H1 (cell line): ENCODE measurements around the gene PCDHB8. TPM values are rescaled to one million over a fixed set of nuclear protein-coding genes. Genes with fewer than 3 reads are reported as not detected.
"Not testable (repeated sequence)": the region's sequence is repeated elsewhere in the genome, so short reads cannot be mapped to it uniquely, and the experiment has no call there.

Experiments used
- CTCF ChIA-PET: fragments of 300-600 bp; sonication (Branson Sonifier 250); formaldehyde crosslinking; loops from one replicate; lab custom pipeline; 2021; ENCODE audit not compliant: partially characterized antibody; lab: Charles Lee
- POLR2A ChIA-PET: fragments of 300-600 bp; sonication (Branson Sonifier 250); formaldehyde crosslinking; loops from one replicate; lab custom pipeline; 2021; ENCODE audit warnings: inconsistent platforms; ENCODE audit not compliant: partially characterized antibody; lab: Charles Lee
- DNase-seq, 2 experiments: peaks; one replicate each; pipeline versions ENCODE4 v3.0.0 to v3.0.0-alpha.2; 2010 to 2022; ENCODE audit warnings: low spot score in 2 of 2, low read depth in 1 of 2, mixed read lengths in 1 of 2
- FAIRE-seq: peaks from 2 replicates; lab custom pipeline; 2011; peaks lifted over from hg19 to GRCh38; lab: Jason Lieb, UNC
- H2AFZ ChIP-seq: 2 replicates; pipeline ENCODE4 v1.8.1; 2012; ENCODE audit warnings: low read length, inconsistent platforms
- H2AK5ac ChIP-seq: 2 replicates; pipeline ENCODE4 v1.6.1; 2013; ENCODE audit warnings: low read depth, low read length
- H2BK120ac ChIP-seq: replicated peaks from 2 replicates; pipeline ENCODE3; 2013; ENCODE audit warnings: low read depth, low read length, inconsistent platforms
- H2BK12ac ChIP-seq: 2 replicates; pipeline ENCODE4 v1.6.1; 2013; ENCODE audit warnings: low read depth, low read length
- H2BK15ac ChIP-seq: 2 replicates; pipeline ENCODE4 v1.6.1; 2013; ENCODE audit warnings: low read length
- H2BK20ac ChIP-seq: 2 replicates; pipeline ENCODE4 v1.6.1; 2013; ENCODE audit warnings: low read length
- H2BK5ac ChIP-seq: 2 replicates; pipeline ENCODE4 v1.6.1; 2013; ENCODE audit warnings: low read depth, low read length
- H3K14ac ChIP-seq: 2 replicates; pipeline ENCODE4 v1.6.1; 2013; ENCODE audit warnings: inconsistent platforms; ENCODE audit not compliant: insufficient read length
- H3K18ac ChIP-seq: 2 replicates; pipeline ENCODE4 v1.6.1; 2013; ENCODE audit warnings: low read length; ENCODE audit errors: extremely low read depth
- H3K23ac ChIP-seq: 2 replicates; pipeline ENCODE4 v1.6.1; 2013; ENCODE audit warnings: inconsistent platforms; ENCODE audit not compliant: insufficient read length
- H3K23me2 ChIP-seq: 2 replicates; pipeline ENCODE4 v1.6.1; 2013; ENCODE audit warnings: low read depth, low read length
- H3K27ac ChIP-seq: 2 replicates; pipeline ENCODE4 v1.6.1; 2011; ENCODE audit warnings: low read depth, low read length, inconsistent platforms
- H3K27me3 ChIP-seq, 4 experiments: replicated peaks in 1 of 4; 1 replicate in 1 of 4; 2 replicates in 3 of 4; pipeline versions ENCODE4 v1.6.1 to v1.8.1; 2011 to 2013; ENCODE audit warnings: low read length in 3 of 4, mild to moderate bottlenecking in 3 of 4, inconsistent platforms in 2 of 4, mixed read lengths in 2 of 4, moderate library complexity in 1 of 4; ENCODE audit not compliant: control insufficient read depth in 3 of 4, insufficient read depth in 3 of 4; ENCODE audit errors: extremely low read depth in 1 of 4
- H3K36me3 ChIP-seq, 4 experiments: 2 replicates each; pipeline versions ENCODE4 v1.6.1 to v1.8.1; 2011 to 2013; ENCODE audit warnings: mild to moderate bottlenecking in 4 of 4, low read length in 3 of 4, moderate library complexity in 2 of 4, control low read depth in 1 of 4, inconsistent platforms in 1 of 4; ENCODE audit not compliant: insufficient read depth in 4 of 4, control insufficient read depth in 2 of 4
- H3K4ac ChIP-seq: replicated peaks from 2 replicates; pipeline ENCODE3; 2013; ENCODE audit warnings: low read length, low read depth, mixed read lengths, inconsistent platforms; ENCODE audit not compliant: insufficient read length
- H3K4me1 ChIP-seq, 4 experiments: replicated peaks in 1 of 4; 1 replicate in 1 of 4; 2 replicates in 3 of 4; pipeline versions ENCODE4 v1.6.1 to v1.8.1; 2011 to 2013; ENCODE audit warnings: low read length in 3 of 4, inconsistent platforms in 2 of 4, mixed read lengths in 1 of 4; ENCODE audit not compliant: insufficient read depth in 4 of 4, control insufficient read depth in 3 of 4
- H3K4me2 ChIP-seq, 2 experiments: 2 replicates each; pipeline versions ENCODE4 v1.6.1 to v1.8.1; 2011 to 2013; ENCODE audit warnings: low read depth in 2 of 2, low read length in 2 of 2, control low read depth in 1 of 2, inconsistent platforms in 1 of 2, mild to moderate bottlenecking in 1 of 2; ENCODE audit not compliant: insufficient read depth in 1 of 2
- H3K4me3 ChIP-seq, 4 experiments: fragments of 200-600, 300-600 bp in 1 of 4; sonication (generic), shearing (Covaris generic), sonication (Bioruptor Twin) in 1 of 4; 2 replicates each; pipeline versions ENCODE4 v1.5.1 to v1.8.1; 2011 to 2016; ENCODE audit warnings: low read length in 4 of 4, low read depth in 3 of 4, control low read depth in 2 of 4, inconsistent platforms in 2 of 4, mild to moderate bottlenecking in 2 of 4, mixed read lengths in 1 of 4, moderate library complexity in 1 of 4; ENCODE audit not compliant: insufficient read depth in 2 of 4; ENCODE audit errors: extremely low read depth in 1 of 4
- H3K56ac ChIP-seq: replicated peaks from 2 replicates; pipeline ENCODE3; 2013; ENCODE audit warnings: low read depth, mild to moderate bottlenecking, mixed read lengths, low read length, inconsistent platforms; ENCODE audit not compliant: insufficient read length
- H3K79me1 ChIP-seq: 2 replicates; pipeline ENCODE4 v1.6.1; 2013; ENCODE audit warnings: low read depth, low read length, control low read depth
- H3K79me2 ChIP-seq, 2 experiments: 2 replicates each; pipeline versions ENCODE4 v1.6.1 to v1.8.1; 2012 to 2013; ENCODE audit warnings: low read length in 2 of 2, mild to moderate bottlenecking in 2 of 2, inconsistent platforms in 1 of 2; ENCODE audit not compliant: insufficient read depth in 2 of 2, control insufficient read depth in 1 of 2
- H3K9ac ChIP-seq, 4 experiments: replicated peaks in 1 of 4; 1 replicate in 1 of 4; 2 replicates in 3 of 4; pipeline versions ENCODE4 v1.6.1 to v1.8.1; 2011 to 2013; ENCODE audit warnings: low read depth in 3 of 4, low read length in 3 of 4, control low read depth in 2 of 4, mild to moderate bottlenecking in 2 of 4, moderate library complexity in 2 of 4, inconsistent platforms in 1 of 4; ENCODE audit errors: extremely low read depth in 1 of 4
- H3K9me3 ChIP-seq, 2 experiments: 2 replicates each; pipeline versions ENCODE4 v1.6.1 to v1.8.1; 2012 to 2013; ENCODE audit warnings: mild to moderate bottlenecking in 2 of 2, moderate library complexity in 2 of 2, control low read depth in 1 of 2, inconsistent platforms in 1 of 2, low read depth in 1 of 2, low read length in 1 of 2, mixed read lengths in 1 of 2; ENCODE audit not compliant: insufficient read depth in 2 of 2
- H4K20me1 ChIP-seq, 2 experiments: replicated peaks in 1 of 2; 2 replicates each; pipeline versions ENCODE3 to v1.8.1; 2011 to 2013; ENCODE audit warnings: inconsistent platforms in 2 of 2, low read length in 2 of 2, mild to moderate bottlenecking in 1 of 2; ENCODE audit not compliant: insufficient read depth in 2 of 2, control insufficient read depth in 1 of 2
- H4K5ac ChIP-seq: 2 replicates; pipeline ENCODE4 v1.6.1; 2013; ENCODE audit warnings: low read length, low read depth, mixed read lengths, inconsistent platforms; ENCODE audit not compliant: insufficient read length
- H4K8ac ChIP-seq: 2 replicates; pipeline ENCODE4 v1.8.0; 2013; ENCODE audit warnings: mild to moderate bottlenecking, moderate library complexity, low read length, inconsistent platforms; ENCODE audit not compliant: insufficient read depth; ENCODE audit errors: extremely low read depth
- H4K91ac ChIP-seq: replicated peaks from 2 replicates; pipeline ENCODE3; 2013; ENCODE audit warnings: low read length, mixed read lengths, inconsistent platforms; ENCODE audit not compliant: insufficient read length
- POLR2A ChIP-seq, 2 experiments: IDR thresholded peaks; 1 replicate in 1 of 2; 2 replicates in 1 of 2; pipeline ENCODE4 v1.6.1; 2011; ENCODE audit warnings: low read depth in 2 of 2, low read length in 2 of 2, mild to moderate bottlenecking in 2 of 2; ENCODE audit errors: control extremely low read depth in 1 of 2
- POU5F1 ChIP-seq: IDR thresholded peaks from 2 replicates; pipeline ENCODE4 v1.6.1; 2011; ENCODE audit warnings: low read depth, mild to moderate bottlenecking, low read length, moderate library complexity
- SIN3A ChIP-seq, 2 experiments: IDR thresholded peaks in 1 of 2; conservative IDR thresholded peaks in 1 of 2; 2 replicates each; pipeline ENCODE4 v1.6.1; 2011 to 2012; ENCODE audit warnings: low read length in 2 of 2, improper control_type of control experiment in 1 of 2, low read depth in 1 of 2, mild to moderate bottlenecking in 1 of 2
- SP4 ChIP-seq: IDR thresholded peaks from 2 replicates; pipeline ENCODE4 v1.6.1; 2012; ENCODE audit warnings: low read length, inconsistent platforms
- SUZ12 ChIP-seq: fragments of 200-600 bp; sonication (generic); IDR thresholded peaks from 2 replicates; pipeline ENCODE4 v1.6.1; 2012; ENCODE audit warnings: mild to moderate bottlenecking, inconsistent platforms, low read length, moderate library complexity, mixed read lengths
- WGBS, 2 experiments: shearing (Covaris generic) in 1 of 2; methylation state at CpG; one replicate each; pipeline versions ENCODE4 v1.1.6 to v1.1.7; 2013 to 2015; ENCODE audit warnings: low lambda C conversion rate in 2 of 2, mixed read lengths in 2 of 2, inconsistent platforms in 1 of 2, low coverage in 1 of 2, missing lambda C conversion rate in 1 of 2; ENCODE audit not compliant: insufficient replicate concordance in 2 of 2, insufficient coverage in 1 of 2, insufficient read length in 1 of 2; ENCODE audit errors: extremely low coverage in 1 of 2, missing lambda C conversion rate in 1 of 2; 5-methylcytosine and 5-hydroxymethylcytosine counted together
- polyA plus RNA-seq, 7 experiments: library from polyadenylated mRNA; depleted of rRNA in 3 of 7; stranded (reverse) in 5 of 7; unstranded in 2 of 7; fragments of >200 nt in 5 of 7; fragments of 200-250 nt in 2 of 7; gene quantifications; 1 replicate in 5 of 7; 2 replicates in 1 of 7; 4 replicates in 1 of 7; pipeline versions ENCODE4 v1.2.1 to v1.2.3, GENCODE V29; 2011 to 2013; ENCODE audit warnings: missing spikeins in 2 of 7, mixed read lengths in 2 of 7
- total RNA-seq: library from RNA; stranded (reverse); fragmentation: NEBNext Ultra II Directional; extraction: Animal tissue kit (Norgen Biotek cat#: 25700); gene quantifications from 2 replicates; pipeline ENCODE4 v1.2.1, GENCODE V29; 2021
- TF ChIP-seq, protein P1 (sequence below): IDR thresholded peaks from 2 replicates; pipeline ENCODE4 v1.6.1; 2012; ENCODE audit warnings: inconsistent platforms

Gene PCDHB8
- total and polyA plus RNA-seq, 2 of the 8 experiments (the other 6 are each of a cell fraction or from before 2014, with no cell fraction given): 0.24 to 1.1 TPM

DNA sequence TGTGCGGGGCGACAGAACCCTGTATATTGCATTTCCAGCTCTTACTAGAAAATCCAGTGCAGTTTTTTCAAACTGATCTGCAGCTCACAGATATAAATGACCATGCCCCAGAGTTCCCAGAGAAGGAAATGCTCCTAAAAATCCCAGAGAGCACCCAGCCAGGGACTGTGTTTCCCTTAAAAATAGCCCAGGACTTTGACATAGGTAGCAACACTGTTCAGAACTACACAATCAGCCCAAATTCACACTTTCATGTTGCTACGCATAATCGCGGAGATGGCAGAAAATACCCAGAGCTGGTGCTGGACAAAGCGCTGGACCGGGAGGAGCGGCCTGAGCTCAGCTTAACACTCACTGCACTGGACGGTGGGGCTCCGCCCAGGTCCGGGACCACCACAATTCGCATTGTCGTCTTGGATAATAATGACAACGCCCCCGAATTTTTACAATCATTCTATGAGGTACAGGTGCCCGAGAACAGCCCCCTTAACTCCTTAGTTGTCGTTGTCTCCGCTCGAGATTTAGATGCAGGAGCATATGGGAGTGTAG, 41.8 kb upstream of the PCDHB8 start (continued):
- no peak for TF ChIP-seq SIN3A (conservative IDR thresholded peaks at IDR 0.05 in 1 of 2, IDR thresholded peaks at IDR 0.05 in 1 of 2; ENCODE audit: low read depth in 1 of 2, low read length in 2 of 2)
- no peak for TF ChIP-seq POU5F1
- no peak for TF ChIP-seq SP4
- no peak for TF ChIP-seq POLR2A (IDR thresholded peaks at IDR 0.05; ENCODE audit: control extremely low read depth in 1 of 2, low read depth in 2 of 2, low read length in 2 of 2)
- TF ChIP-seq, protein P1, sequence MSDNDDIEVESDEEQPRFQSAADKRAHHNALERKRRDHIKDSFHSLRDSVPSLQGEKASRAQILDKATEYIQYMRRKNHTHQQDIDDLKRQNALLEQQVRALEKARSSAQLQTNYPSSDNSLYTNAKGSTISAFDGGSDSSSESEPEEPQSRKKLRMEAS: no peak
- TF ChIP-seq SUZ12: no peak
- TF ChIP-seq, all 59 proteins: peak for 0

DNA sequence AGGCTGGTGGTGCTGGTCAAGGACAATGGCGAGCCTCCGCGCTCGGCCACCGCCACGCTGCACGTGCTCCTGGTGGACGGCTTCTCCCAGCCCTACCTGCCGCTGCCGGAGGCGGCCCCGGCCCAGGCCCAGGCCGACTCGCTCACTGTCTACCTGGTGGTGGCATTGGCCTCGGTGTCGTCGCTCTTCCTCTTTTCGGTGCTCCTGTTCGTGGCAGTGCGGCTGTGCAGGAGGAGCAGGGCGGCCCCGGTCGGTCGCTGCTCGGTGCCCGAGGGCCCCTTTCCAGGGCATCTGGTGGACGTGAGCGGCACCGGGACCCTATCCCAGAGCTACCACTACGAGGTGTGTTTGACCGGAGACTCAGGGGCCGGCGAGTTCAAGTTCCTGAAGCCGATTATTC, 40.2 kb upstream of the PCDHB8 start:
- H2AFZ ChIP-seq, H3K4me2 ChIP-seq, H3K18ac ChIP-seq, H2AK5ac ChIP-seq, H3K14ac ChIP-seq, H3K23ac ChIP-seq, H4K91ac ChIP-seq, DNase-seq, H2BK120ac ChIP-seq, H3K9ac ChIP-seq, H3K56ac ChIP-seq, H2BK20ac ChIP-seq, H3K4ac ChIP-seq, H3K4me3 ChIP-seq, H3K79me1 ChIP-seq, H3K27me3 ChIP-seq, H2BK12ac ChIP-seq, H3K23me2 ChIP-seq, H3K27ac ChIP-seq, FAIRE-seq, H3K79me2 ChIP-seq, H4K20me1 ChIP-seq, H2BK15ac ChIP-seq, H2BK5ac ChIP-seq, POLR2A ChIA-PET, H4K5ac ChIP-seq, H4K8ac ChIP-seq, H3K4me1 ChIP-seq: not testable (repeated sequence)
- peaks cover 0 to 12% (median 3%) of the 10 kb centered on the region in 4 experiments; a peak in 3 of 8 replicates for H3K36me3 ChIP-seq
- 97% methylated on average over 22 of the region's 34 CpGs; no CpG with 5 or more reads in 1 of the 2 experiments for WGBS, 2 experiments
- H3K9me3 ChIP-seq: peaks cover 19 to 31% of the 10 kb centered on the region in 2 experiments
- CTCF ChIA-PET: interaction anchor here (1.0 to 1.8 kb wide), 6 partner anchors 11 to 108 kb away, joined by 3 to 7 read pairs (median 4); partner anchors contain the start of genes PCDHB15, PCDHB3 and PCDHB4
